HG03558 (cell line): ENCODE measurements around the gene HSPA12B.

ENCODE experiments used
- ATAC-seq: cut with Tn5 transposase; IDR thresholded peaks from one replicate; pipeline ENCODE4 v1.9.1; 2021; ENCODE audit warnings: moderate number of reproducible peaks; ENCODE audit not compliant: unreplicated experiment; ENCODE audit errors: extremely low read depth

The HSPA12B gene

GRCh38 chr20:3728354-3728753 lies 4.1 kb upstream of the HSPA12B start:
- no peak for ATAC-seq

GRCh38 chr20:3728876-3729275 lies 3.6 kb upstream of the HSPA12B start:
- no peak for ATAC-seq

DNA sequence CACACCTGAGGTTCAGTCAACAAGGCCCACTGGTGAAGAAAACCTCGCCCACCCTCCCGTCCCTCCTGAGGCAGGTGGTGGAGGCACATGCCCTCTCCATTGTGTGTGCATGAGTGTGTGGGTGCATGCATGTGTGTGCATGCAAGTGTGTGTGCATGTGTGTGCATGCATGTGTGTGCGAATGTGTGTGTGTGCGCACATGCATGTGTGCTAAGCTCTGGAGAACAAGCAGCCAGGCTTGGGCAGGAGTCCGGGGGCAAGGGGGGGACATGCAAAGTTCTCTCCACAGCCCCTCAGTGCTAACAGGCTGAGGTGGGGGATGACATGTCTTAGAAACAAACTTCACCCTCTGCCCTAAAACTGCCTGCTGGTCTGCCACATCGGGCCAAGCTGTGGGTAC lies 3.1 kb upstream of the HSPA12B start:
- no peak for ATAC-seq

GRCh38 chr20:3729811-3730540 lies 2.5 kb upstream of the HSPA12B start:
- no peak for ATAC-seq

DNA sequence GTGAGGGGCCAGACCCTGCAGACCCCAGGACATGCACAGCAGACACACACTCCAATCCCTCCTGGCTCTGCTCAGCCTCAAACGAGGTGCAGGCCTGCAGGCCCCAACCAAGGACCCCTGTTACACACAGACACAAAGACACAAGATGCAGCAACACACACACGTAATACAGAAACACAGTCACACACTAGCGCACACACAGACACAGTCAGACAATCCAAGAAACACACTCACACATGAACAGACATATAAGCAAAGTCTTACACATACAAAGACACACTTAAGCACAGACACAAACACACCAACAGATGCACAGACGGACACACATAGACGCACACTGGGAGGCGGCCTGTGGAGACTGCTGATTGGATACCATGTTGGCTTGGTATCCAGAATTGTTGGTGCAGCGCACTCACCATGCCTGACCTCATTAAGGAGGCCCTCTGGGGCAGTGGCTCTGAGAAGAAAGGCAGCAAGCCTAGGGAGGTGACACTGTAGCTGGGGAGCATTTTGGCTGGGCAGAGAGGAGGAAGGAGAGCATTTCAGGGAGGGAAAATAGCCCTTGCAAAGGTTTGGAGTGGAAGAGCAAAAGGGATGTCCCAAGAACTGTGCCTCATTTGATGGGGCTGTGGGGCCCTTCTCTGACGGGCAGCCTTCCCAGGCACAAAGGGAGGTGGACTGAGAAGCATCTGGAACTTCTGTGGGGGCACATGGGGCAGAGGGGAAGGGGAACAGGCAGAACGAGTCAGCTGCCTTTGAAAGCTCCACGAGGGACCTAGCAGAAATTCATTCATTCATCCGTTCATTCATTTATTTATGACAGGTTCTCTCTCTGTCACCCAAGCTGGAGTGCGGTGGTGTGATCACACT lies 1.4 kb upstream of the HSPA12B start:
- ATAC-seq = no peak

DNA sequence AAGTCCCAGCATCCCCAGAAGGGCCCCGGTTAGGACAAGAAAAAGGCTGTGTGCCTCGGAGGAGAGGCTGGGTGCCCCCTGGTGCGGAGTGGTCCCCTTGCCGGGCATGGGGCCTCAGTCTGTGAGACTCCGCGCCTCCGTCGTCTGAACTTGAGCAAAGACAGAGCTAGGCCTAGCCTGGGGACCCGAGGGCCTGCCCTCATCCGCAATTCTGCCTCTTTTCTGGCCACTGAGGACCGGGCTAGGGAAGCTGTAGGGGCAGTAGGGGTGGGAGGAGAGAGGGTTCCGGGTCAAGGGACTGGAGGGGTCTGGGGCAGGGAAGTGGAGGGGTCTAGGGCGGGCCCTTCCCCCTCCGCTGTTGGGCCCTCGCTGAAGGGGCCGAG lies 550 bp upstream of the HSPA12B start:
- ATAC-seq = no peak

DNA sequence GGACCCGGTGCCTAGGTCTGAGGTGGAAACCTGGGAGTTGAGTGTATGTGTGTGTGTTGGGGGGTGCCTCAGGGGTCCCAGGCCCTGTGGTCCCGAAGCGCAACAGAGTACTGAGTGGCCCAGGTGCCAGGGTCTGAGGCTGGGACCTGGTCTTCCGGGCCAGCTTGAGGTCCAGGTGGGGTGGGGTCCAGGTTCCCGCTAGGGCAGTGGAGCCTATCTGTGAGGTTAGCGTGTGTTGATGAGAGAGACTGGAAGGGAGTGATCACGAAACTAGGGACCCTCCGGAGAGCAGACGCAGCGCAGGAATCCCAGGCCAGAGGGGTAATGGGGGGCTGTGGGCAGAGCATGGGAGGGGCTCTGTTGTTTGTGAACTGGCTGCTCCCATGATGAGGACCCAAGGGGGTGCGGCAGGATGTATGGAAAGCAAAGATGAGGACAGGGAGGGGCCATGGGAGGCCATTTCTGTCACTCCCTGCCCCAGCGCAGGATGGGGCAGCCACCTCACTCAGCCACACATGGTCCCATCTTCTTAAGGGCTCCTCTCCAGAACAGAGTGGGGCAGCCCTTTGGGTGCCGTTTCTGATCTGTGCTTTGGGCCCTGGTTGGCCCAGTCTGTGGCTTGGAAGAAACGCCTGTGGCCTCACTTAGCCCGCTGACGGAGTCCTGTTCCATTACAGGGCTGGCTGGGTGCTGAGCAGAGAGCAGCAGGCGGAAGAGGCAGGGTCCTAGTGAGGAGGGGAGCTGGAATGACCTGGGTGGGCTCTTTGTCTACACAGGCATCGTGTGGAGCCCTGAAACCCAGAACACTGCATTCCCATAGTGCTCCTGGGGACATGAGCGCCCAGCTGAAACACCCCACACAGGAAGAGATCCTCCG lies 872 bp downstream of the HSPA12B start:
- no peak for ATAC-seq

GRCh38 chr20:3734111-3734843 lies 1.8 kb downstream of the HSPA12B start:
- ATAC-seq = no peak

GRCh38 chr20:3735768-3736167 lies 3.3 kb downstream of the HSPA12B start:
- no peak for ATAC-seq

GRCh38 chr20:3738111-3739053 lies 5.9 kb downstream of the HSPA12B start:
- no peak for ATAC-seq

DNA sequence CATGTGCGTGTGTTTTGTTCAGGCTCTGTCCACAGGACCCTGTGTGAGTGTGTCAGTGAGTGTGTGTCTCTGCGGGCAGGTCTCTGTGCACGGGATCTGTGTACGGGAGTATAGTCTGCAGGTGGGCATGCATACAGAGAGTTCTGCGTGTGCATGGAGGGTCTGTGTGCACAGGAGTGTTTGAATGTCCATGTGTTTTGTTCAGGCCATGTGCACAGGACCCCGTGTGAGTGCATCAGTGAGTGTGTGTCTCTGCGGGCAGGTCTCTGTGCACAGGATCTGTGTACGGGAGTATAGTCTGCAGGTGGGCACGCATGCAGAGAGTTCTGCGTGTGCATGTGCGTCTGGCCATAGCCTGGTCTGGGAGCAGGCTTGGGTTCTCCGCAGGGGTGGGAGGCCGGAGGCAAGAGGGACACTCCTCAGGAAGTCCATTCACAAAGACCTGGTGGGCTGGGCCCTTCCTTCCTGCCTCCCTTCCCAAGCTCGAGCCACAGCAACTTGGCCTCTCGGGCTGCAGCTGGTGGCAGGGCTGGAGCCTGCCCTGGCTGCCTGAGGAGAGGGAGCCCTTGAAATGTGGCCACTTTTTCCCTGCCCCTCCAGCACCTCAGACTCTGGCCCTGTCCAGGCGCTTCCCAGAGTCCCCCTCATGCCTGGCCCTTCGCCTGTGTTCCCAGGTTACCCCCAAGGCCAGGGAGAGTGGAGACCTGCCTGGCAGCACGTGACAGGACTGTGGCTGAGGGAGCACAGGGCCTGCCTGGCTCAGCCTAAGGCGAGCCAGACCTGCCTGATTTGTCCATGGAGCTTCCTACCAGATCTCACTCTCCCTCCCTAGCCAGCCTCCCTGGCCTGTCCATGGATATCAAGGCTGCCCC lies 6.8 kb downstream of the HSPA12B start:
- ATAC-seq = no peak

DNA sequence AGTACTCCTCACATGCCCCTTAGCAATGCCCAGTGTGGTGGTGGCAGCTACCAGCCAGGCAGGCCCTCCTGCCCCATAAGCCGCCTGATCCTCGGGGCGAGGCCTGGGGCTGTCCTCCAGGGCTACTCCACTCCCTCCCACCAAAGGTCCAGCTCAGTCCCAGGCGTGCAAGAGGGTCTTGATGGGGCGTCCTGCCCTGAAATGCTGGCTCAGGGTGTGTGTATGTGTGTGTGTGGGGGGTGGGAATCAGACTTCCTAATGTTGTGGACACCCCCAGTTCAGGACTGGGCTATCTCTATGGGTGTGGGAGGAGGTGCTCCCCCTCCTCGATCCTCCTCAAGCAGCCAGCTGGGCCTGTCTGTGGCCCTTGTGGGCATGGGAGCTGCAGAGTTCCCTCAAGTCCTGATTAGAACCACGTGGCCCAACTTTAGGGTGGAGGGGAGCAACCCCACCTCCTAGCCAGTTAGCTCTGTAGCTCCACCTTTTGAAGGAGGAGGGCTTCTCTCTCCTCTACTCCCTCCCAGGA lies 7.5 kb downstream of the HSPA12B start:
- ATAC-seq = no peak

DNA sequence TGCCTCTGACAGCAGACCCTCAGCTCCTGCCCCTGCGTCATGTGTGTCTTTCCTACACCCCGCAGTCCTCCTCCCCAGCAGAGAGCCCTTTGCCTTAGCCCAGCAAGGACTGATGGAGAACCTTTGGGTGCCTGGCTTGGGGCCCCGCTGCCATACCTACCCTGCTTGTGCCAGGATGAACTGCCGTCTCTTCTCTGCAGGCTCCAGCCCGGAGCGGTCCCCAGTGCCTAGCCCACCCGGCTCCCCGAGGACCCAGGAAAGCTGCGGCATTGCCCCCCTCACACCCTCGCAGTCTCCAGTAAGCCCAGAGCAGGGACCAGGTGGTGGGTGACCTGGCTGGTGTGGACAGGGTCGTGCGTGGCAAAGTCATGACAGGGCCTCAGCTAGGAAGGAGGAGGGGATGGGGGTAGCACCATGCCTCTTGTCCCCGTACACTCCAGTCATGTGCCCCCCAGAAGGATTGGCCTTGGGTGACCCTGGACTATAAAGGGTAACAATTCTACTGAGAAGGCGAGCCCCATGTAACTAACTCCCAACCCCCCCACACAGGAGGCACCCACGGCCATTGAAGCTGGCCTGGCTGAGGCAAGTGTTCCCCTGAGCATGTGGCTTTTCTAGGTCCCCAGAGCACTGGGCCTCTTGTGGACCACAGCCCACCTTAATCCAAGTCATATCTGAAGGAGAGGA lies 8.3 kb downstream of the HSPA12B start:
- ATAC-seq = no peak

DNA sequence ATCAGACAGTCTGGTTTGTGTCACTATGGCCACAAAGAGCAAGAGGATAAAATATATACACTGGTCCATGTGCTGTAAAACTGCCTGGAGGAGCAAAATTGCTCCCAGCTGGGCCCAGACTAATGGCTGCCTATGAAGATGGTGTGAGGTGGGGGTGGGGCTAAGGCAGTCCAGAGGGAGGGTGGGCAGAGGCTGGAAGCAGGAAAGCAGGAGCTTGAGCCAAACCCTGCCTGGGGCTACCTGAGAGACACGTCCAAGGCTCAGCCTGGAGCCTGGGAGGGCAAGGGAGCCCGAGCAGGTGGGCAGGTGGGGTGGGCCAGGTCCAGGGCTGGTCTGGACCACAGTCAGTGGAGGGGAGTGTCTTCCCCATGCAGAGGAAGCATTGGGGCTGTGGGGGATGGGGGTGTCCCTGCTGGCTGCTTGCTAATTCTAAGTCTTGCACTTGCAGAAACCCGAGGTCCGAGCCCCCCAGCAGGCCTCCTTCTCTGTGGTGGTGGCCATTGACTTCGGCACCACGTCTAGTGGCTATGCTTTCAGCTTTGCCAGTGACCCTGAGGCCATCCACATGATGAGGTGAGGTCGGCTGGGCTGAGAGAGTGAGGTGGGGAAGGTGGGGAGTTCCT lies 9.5 kb downstream of the HSPA12B start:
- no peak for ATAC-seq

DNA sequence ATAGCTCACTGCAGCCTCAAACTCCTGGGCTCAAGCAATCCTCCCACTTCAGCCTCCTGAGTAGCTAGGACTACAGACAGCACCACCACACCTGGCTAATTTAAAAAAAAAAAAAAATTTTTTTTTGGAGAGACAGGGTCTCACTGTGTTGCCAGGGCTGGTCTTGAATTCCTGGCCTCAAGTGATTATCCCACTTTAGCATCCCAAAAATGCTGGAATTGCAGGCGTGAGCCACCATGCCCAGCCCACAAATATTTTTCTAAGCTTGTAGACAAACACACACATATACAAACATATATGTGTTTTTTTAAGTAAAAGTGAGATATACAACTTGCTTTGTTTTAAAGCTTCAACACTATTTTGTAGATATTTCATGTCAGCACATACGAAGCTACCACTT lies 10.8 kb downstream of the HSPA12B start:
- ATAC-seq = no peak

- no peak for ATAC-seq
These were observed 11.6 kb downstream of the HSPA12B start for GRCh38 chr20:3744037-3744436.
